Stimulated activated CD8-positive, alpha-beta memory T cell treated with anti-CD3 and anti-CD28 coated beads, Interleukin-4, amount 100 ng/mL, for 4 hours (primary cell): ENCODE results near the gene DMTF1.

Experiments
- DNase-seq, 2 donors: peaks; one replicate each; pipeline ENCODE4 v3.0.0-alpha.2; 2020; ENCODE audit warnings: low read depth in 2 of 2, low spot score in 1 of 2

The DMTF1 gene

DNA sequence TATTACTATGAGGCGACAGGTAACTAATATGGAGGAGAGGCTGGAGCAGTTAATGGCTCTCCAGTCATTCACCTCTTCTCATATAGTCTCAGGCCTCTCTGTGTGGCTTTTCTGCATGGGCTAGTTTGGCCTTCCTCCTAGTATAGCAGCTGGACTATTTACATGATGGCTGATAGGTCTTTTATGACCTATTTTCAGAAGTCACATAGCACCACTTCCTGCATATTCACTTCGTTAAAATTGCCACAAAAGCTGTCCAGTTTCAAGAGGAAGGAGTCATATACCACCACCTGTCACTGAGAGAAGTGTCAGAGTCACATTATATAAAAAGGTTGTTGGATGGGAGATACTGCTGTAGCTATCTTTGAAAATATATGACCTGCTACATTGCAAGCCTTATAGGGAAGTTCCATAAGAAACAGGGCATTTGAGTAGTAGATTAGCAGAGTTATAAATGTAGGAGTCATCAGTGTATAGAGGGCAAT lies 8.0 kb upstream of the DMTF1 start:
- DNase-seq: no peak

DNA sequence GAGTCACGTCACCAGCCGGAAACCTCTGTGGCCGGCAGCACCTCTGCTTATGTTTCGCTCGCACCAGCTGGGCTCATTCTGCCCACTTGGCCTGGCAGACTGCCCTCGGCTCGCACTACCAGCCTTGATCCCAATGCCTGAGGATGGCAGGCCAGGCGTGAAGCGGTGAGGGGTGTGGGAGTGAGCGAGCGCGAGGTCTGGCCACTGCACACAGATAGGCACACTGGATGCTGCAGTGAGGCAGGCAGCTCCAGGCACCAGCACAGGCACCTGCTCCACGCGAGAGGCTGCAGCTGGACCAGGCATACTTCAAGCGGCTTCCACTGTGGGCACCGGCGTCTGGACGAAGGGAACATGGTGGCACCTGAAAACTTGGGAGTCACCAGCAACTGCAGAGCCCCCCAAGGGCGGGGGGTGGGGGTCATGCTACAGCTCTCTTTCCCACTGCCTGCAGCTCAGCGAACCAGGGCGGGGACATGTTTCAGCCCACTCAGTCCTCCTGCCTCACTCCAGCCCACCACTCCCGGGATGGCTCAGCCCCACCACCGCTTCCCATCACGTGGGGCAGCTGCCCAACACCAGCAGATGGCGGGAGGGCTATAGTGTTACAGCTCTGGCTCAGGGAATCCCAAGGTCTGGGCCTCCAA lies 5.4 kb upstream of the DMTF1 start:
- DNase-seq: no peak

DNA sequence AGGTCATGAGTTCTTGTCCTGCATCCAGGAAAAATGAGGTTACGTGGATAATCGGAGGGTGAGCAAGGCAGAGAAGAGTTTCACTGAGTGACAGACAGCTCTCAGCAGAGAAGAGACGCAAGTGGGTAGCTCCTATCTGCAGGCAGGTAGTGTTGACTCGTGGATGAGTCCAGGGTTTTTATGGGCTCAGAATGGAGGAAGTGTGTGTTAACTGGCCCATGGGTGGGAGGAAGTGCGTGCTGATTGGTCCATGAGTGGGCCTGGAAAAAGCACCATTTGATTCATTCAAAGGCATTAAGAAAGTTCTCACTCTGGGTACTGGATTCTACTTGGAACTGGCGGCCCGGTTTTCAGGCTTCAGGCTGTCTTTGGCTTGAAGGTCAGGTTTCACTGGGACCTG lies 4.8 kb upstream of the DMTF1 start:
- no peak for DNase-seq

DNA sequence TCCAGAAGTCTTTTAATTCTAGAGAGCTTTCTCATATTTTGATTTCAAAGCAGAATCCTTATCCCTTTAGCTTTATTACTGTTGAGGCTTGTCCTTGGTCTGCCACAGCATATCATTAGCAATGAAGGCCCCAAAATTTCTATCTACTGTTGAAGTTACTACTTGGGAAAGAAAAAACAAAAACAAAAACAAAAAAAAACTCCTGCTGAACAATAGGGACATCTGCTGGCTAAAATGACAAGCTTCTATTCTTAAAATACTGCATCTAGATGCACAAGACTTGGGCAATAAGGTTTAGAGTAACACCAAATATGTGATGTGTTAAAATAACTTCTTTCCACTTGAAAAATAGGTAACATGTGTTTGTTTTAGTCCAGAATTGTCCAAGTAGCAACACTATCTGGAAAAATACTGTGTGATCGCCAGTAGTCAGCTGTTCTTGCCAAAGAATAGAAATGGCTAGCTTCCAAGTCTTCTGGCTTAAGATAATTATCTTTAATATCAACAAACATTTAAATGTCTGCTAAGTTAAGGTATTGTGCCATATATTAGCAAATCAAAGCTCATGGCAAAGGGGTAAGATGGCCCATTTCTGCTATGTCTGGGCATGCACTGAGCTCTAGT lies 3.8 kb upstream of the DMTF1 start:
- DNase-seq: no peak

- no peak for DNase-seq
Observed at GRCh38 chr7:87151002-87151728, 1.1 kb upstream of the DMTF1 start.

DNA sequence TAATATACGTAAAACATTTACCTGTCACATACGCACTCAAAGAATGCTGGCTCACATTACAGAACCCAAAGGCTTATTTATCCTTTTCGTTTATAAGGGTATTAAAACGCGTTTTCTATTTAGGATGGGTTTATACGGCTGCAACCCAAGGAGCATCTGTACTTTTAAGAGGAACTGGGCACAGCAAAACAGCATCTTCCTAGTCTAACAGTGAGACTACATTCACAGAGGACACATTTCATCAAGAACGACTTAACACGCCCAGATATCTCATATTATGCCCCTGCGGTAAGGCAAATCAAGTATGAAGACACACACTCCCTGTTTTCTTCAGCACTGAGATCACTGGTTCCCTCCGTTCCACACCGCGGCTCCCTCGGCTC lies 533 bp upstream of the DMTF1 start:
- no peak for DNase-seq

DNA sequence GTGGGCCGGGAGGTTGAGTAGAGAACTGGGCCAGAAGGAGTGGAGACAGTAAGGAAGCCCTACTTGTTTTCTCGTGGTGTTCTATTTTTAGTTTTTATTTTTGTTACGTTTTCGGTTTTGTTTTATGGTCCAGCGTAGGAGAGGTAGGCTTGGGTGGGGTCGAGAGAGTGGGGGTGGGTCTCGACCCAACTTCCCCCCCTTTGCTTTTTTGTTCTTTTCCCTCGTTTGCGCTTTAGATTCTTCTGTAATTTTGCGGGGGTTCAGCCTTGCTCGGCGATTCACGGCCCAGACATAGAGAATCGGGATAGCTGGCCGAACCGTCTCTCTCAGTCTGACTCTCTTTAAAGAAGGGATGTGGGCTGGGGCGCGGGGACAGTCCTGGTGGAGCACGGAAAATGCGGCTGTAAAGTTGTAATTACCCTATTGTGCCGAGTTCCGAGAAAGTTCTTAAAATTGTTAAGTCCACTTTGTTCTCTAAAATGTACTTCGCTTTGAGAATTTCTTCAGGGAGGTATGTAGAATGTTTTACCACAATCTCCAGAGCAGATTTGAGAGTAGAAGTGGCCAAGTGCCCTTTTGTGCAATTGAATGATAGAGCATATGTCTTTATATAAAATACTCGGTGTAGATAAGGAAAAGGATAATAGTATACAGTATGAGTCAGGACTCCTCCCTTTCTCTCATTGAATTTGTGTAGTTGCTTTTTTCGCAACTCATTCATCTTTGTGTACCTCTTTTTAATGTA lies 816 bp downstream of the DMTF1 start:
- no peak for DNase-seq

GRCh38 chr7:87154166-87154565 lies 1.9 kb downstream of the DMTF1 start:
- DNase-seq: no peak

DNA sequence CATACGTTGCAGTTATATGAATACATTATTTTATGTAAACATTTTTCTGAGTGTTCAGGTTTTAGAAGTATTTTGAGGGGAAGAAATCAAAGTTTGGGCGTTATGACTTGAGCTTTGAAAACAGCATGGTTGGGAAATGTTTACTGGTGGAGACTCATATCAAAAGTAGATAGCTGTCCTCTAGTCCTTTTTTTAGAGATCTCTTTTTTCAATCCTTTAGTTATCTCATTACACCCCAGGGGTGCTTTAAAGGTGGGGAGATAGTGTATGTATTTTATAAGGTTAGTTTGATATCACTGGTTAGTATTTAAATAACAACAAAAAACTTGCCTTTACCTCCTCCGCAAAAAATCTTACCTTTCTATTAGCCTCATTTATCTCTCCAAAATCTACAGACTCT lies 2.3 kb downstream of the DMTF1 start:
- no peak for DNase-seq

DNA sequence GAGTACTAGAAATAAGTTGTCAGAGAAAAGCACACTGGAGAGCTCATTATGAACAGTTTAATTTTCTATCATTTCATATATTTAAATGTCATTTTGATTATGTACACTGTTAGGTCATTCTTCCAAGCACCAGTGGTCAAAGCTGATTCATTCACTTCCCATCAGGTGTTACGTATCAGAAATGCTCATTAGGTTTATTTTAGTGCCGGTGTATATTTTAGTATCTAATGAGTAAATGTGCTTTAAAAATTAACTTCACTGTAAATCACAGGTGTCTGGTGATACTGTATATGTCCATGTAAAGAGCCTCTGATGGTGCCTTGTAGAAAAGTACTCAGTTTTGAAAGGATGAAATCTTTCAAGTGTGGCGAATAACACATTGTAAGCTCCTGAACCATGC lies 3.5 kb downstream of the DMTF1 start:
- DNase-seq: no peak

- DNase-seq: no peak
Observed at GRCh38 chr7:87156709-87157108, 4.5 kb downstream of the DMTF1 start.

DNA sequence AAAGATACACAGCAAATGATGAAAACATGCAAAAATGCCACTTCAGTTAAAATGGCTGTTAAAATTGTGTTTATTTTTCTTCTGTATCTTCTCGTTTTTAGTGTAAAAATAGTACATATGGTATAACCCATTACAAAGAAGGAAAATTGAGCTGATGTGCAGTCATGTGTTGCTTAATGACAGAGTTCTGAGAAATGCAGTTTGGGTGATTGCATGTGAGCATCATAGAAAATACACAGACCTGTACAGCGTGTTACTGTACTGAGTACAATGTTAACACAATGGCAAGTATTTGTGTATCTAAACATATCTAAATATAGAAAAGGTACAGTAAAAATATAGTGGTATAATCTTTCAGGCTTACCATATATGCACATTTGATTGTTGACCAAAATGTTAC lies 7.3 kb downstream of the DMTF1 start:
- no peak for DNase-seq

DNA sequence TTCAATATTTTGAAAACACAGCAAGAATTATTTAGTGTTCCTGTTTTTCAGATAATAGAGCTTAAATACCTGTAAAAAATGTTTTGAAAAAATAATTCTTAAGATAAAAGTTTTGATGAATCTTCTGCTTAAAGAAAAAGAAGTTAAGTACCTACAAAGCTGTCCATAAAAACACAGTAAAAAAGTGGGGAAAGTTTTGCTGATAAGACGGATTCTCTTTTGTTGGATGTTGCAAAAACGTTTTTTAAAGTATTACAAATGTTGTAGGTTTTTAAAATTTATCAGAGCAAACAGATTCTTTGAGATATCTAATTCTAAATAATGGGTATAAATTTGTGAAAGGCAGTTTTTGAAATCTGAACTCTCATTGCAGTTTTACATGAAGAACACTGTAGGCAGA lies 12.2 kb downstream of the DMTF1 start:
- no peak for DNase-seq

- no peak for DNase-seq
Observed at GRCh38 chr7:87170828-87171227, 18.6 kb downstream of the DMTF1 start.

DNA sequence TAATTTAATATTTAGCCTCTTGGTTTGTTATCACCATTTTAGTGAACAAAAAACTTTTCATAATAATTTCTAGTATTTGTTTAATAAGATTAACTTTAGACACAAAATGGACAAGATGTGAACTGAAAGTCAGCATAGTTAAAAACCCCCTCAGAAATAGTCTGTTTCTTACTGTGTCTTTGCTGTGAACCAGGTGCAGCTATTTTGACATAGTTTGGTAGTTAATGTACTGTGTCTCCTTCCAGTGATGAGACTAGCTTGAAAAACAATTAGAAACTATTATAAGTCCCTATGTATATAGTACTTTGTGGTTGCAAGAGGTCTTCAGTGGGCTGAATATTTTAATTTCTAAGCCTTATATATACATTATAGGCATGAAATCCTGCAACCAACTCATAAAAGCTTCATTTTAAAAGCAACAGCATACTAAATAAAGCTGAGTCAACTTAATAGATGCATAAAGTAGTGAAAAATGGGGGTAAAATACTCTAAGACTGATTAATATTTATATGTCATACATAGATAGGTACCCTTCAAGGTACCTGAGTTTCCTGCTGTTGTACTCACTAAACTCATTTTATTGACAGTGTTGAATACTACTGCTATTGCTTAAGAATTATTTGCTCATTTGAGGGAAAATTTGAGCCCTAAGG lies 19.2 kb downstream of the DMTF1 start:
- no peak for DNase-seq

DNA sequence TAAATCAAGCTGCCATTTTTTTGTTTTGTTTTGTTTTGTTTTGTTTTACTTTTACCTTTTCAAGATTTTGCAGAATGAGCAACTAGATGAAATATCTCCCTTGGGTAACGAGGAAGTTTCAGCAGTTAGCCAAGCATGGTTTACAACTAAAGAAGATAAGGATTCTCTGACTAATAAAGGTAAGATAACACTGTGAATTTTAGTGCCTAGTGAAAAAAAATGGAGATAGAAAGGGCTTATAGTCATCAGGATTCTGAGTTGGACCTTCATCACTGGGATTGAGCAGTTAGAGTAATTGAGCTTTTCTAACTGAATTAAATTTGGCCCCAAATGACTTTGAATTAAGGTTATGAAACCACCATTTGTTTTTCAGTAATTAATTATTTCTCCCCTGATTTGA lies 21.2 kb downstream of the DMTF1 start:
- DNase-seq: no peak

GRCh38 chr7:87178320-87178719 lies 26.1 kb downstream of the DMTF1 start:
- no peak for DNase-seq

DNA sequence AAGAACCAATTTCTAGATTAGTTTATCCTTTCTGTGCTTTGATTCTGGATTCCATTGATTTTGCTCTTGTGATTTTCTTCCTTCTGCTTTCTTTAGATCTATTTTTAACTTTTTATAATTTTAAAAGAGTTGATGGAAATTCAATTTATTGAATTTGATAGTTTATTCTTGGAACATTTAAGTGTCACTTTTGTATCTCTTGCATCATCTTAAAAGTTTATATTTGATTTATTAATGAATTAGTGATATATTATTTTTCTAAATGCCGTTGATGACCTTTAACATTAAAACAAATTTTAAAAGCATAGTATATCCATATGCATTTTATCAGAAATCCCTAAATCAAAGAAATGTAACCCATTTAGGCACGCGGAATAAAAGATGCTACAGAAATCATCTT lies 26.9 kb downstream of the DMTF1 start:
- no peak for DNase-seq

DNA sequence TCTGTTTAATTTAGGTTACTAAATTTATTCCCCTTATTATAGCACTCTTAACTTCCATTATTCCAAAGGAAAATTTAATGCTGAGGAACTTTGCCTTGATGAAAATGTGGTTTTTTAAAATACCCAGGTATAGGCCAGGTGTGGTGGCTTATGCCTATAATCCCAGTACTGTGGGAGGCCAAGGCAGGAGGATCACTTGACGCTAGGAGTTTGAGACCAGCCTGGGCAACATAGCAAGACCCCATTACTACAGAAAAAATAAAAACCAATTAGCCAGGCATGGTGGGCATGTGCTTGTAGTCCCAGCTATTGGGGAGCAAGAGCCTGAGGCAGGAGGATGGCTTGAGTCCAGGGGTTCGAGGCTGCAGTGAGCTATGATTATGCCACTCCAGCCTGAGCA lies 34.9 kb downstream of the DMTF1 start:
- no peak for DNase-seq

- no peak for DNase-seq
Observed at GRCh38 chr7:87188930-87189329, 36.7 kb downstream of the DMTF1 start.

DNA sequence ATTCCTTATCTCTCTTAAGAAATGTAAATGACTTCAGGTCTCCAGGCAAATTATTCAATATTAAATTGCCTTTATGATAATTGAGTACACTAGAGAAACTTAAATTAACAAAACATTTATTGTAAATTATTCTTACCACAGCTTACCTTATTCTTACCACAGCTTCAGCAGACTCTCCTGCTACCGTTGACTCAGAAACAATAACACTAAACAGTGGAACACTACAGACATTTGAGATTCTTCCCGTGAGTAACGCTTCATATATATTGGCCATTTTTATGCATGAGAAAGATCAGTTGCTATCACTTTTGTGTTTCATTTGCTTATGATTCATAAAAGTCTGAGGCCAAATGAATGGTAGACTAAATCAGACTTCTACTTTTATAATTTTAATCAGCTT lies 38.5 kb downstream of the DMTF1 start:
- DNase-seq: no peak
